Type B pancreatic cell (in vitro differentiated cells): ENCODE results near the gene CTNNB1. TPM values are rescaled to one million over a fixed set of nuclear protein-coding genes. Genes with fewer than 3 reads are reported as not detected.

Experiments used
- DNase-seq: peaks from one replicate; pipeline ENCODE4 v3.0.0; 2021; ENCODE audit warnings: mixed read lengths; ENCODE audit not compliant: unreplicated experiment; ENCODE audit errors: extremely low spot score
- H3K27ac Mint-ChIP-seq: 2 replicates; pipeline ENCODE4 v1.8.0; 2021; ENCODE audit warnings: mild to moderate bottlenecking, mixed read lengths
- H3K27me3 Mint-ChIP-seq: 2 replicates; pipeline ENCODE4 v1.8.0; 2021; ENCODE audit warnings: mixed read lengths
- H3K36me3 Mint-ChIP-seq: 2 replicates; pipeline ENCODE4 v1.8.0; 2021; ENCODE audit warnings: mixed read lengths
- H3K4me1 Mint-ChIP-seq: one replicate; pipeline ENCODE4 v1.8.0; 2021; ENCODE audit warnings: mixed read lengths; ENCODE audit not compliant: unreplicated experiment
- H3K4me3 Mint-ChIP-seq: 2 replicates; pipeline ENCODE4 v1.8.0; 2021; ENCODE audit warnings: mild to moderate bottlenecking, mixed read lengths
- H3K9me3 Mint-ChIP-seq: 2 replicates; pipeline ENCODE4 v1.8.0; 2021; ENCODE audit warnings: mixed read lengths
- total RNA-seq: library from RNA; stranded (reverse); gene quantifications from 2 replicates; pipeline ENCODE4 v1.2.1, GENCODE V29; 2021; ENCODE audit warnings: low replicate concordance
- TF ChIP-seq, protein P1 (sequence below): fragments of 200-600 bp; sonication (generic); conservative IDR thresholded peaks from 2 replicates; pipeline ENCODE4 v1.5.0; 2021; ENCODE audit warnings: antibody characterized with exemption, mild to moderate bottlenecking

Gene CTNNB1
- total RNA-seq, 1 donor from 2014 or later: 471 TPM

DNA sequence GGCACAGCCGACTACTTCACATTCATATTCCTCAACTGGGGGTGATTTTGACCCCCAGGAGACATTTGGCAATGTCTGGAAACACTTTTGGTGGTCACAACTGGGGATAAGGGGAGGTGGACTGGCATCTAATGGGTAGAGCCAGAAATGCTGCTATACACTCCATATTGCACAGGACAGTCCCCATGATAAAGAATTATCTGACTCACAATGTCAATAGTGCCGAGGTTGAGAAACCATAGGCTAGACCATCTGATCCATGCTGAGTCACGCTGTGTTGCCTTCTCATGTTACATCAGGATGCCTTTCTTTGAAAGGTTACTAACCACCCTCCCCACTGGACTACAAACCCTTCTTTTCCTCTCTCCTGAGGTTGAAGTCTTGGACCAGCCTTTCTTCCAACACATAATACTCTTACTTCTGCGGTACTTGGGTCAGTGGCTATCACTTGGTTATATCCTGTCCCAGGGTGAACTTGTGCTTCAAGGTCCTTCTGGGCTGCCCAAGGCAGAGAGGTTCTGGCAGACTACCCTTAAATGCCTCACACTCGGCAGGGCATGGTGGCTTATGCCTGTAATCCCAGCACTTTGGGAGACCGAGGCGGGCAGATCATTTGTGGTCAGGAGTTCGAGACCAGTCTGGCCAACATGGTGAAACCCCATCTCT is 68.8 kb downstream of the CTNNB1 start:
- Mint-ChIP-seq H3K27ac (no peak overlapping the region), H3K9me3 (no peaks in the 10 kb centered on the region), H3K27me3 (no peaks in the 10 kb centered on the region), H3K4me1 (no peaks in the 10 kb centered on the region), H3K36me3 (peaks cover 8% of the 10 kb centered on the region), H3K4me3 (no peak overlapping the region)
- TF ChIP-seq, protein P1, sequence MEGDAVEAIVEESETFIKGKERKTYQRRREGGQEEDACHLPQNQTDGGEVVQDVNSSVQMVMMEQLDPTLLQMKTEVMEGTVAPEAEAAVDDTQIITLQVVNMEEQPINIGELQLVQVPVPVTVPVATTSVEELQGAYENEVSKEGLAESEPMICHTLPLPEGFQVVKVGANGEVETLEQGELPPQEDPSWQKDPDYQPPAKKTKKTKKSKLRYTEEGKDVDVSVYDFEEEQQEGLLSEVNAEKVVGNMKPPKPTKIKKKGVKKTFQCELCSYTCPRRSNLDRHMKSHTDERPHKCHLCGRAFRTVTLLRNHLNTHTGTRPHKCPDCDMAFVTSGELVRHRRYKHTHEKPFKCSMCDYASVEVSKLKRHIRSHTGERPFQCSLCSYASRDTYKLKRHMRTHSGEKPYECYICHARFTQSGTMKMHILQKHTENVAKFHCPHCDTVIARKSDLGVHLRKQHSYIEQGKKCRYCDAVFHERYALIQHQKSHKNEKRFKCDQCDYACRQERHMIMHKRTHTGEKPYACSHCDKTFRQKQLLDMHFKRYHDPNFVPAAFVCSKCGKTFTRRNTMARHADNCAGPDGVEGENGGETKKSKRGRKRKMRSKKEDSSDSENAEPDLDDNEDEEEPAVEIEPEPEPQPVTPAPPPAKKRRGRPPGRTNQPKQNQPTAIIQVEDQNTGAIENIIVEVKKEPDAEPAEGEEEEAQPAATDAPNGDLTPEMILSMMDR: no peak
- no peak for DNase-seq

DNA sequence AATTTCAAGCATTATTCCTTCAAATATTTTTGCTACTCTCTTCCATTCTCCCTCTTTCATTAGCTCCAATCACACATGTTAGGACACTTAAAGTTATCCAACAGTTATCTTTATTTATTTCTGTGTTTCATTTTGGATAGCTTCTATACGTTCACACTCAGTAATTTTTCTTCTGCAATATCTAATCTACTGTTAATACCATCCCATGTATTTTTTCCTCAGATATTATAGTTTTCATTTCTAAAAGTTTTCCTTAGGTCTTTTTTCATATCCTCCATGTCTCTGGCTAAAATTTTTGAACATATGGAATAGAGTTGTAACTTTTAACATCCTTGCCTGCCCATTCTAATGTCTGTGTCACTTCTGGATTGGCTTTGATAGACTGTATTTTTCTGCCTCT is 73.4 kb downstream of the CTNNB1 start:
- Mint-ChIP-seq H3K4me1 (no peaks in the 10 kb centered on the region), H3K36me3 (peaks cover 3% of the 10 kb centered on the region), H3K4me3 (no peak overlapping the region), H3K9me3 (peaks cover 5% of the 10 kb centered on the region), H3K27ac (no peak overlapping the region), H3K27me3 (no peaks in the 10 kb centered on the region)
- no peak for DNase-seq
- TF ChIP-seq, protein P1: no peak

DNA sequence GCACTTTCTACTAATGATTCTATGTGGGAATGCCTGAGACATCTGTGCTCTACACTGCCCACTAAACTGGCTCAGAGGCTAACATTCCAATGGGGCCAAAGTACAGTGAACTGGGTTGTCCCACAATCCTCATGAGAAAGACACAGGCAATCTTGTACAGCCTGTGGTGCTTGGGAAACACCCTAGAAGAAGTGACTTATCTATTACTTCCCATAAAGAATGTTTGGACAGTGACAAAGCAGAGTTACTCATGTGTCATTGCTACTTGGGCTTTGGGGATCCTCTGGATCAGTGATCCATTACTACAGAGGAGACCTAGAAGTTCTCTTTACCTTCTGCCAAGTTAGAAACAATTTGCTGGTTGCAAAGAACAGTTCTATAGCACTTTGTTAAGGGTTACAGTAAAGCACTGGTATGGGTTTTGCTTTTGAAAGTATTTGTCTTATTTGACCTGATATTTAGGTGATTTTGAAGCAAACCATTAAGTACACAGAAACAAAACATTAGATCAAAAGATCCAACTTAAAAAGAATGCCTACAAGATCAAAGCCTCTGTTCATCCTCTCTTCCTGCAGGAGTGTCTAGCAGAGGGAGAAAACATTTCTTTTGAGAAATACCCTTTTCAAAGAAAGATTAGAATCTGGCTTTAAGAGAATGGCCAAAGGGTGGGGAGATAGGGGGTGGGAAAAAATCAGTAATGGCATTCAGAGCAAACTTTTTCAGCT is 75.8 kb downstream of the CTNNB1 start:
- H3K4me3 Mint-ChIP-seq: no peak overlapping the region
- H3K9me3 Mint-ChIP-seq: peaks cover 5% of the 10 kb centered on the region
- TF ChIP-seq, protein P1: no peak
- H3K27ac Mint-ChIP-seq: no peak overlapping the region
- H3K4me1 Mint-ChIP-seq: no peaks in the 10 kb centered on the region
- peaks cover 3% of the 10 kb centered on the region for H3K36me3 Mint-ChIP-seq
- DNase-seq: no peak
- H3K27me3 Mint-ChIP-seq: no peaks in the 10 kb centered on the region

DNA sequence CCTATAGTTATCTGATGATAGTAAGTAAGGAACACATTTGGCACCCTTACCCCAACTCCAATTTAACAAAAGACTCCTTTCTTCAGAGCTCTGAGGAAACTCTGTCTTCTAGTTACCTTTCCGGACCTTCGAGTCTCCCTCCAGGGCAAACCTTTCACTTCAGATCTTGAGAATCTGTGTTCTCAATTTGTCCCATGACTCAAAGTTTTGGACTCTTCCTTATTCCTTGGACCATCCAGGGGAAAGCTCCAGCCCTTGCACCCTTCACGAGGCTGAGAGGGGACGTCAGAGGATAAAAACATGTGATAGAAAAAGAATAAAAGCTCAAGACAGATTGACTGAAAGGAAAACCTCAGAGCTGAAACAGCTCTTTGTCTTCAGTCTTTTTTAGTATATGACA is 76.9 kb downstream of the CTNNB1 start:
- no peak overlapping the region for H3K27ac Mint-ChIP-seq
- no peak overlapping the region for H3K4me3 Mint-ChIP-seq
- H3K9me3 Mint-ChIP-seq: peaks cover 5% of the 10 kb centered on the region
- no peaks in the 10 kb centered on the region for H3K36me3 Mint-ChIP-seq
- no peaks in the 10 kb centered on the region for H3K4me1 Mint-ChIP-seq
- no peaks in the 10 kb centered on the region for H3K27me3 Mint-ChIP-seq
- TF ChIP-seq, protein P1: no peak
- no peak for DNase-seq

DNA sequence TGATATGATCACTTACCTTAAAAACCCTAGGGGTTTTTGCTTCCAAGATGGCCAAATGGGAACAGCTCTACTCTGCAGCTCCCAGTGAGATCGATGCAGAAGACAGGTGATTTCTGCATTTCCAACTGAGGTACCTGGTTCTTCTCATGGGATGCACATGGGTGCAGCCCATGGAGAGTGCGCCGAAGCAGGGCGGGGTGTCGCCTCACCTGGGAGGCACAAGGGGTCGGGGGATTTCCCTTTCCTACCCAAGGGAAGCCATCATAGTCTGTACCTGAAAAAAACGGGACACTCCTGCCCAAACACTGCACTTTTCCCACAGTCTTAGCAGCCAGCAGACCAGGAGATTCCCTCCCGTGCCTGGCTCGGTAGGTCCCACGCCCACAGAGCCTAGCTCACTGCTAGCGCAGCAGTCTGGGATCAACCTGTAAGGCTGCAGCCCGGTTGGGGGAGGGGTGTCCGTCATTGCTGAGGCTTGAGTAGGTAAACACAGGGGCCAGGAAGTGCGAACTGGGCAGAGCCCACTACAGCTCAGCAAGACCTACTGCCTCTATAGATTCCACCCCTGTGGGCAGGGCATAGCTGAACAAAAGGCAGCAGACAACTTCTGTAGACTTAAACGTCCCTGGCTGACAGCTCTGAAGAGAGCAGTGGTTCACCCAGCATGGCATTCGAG is 78.6 kb downstream of the CTNNB1 start:
- Mint-ChIP-seq H3K36me3 (no peaks in the 10 kb centered on the region), H3K4me3 (no peak overlapping the region), H3K27ac (no peak overlapping the region), H3K4me1 (no peaks in the 10 kb centered on the region), H3K9me3 (peaks cover 5% of the 10 kb centered on the region), H3K27me3 (no peaks in the 10 kb centered on the region)
- TF ChIP-seq, protein P1: no peak
- DNase-seq: no peak
